ENCODE results near the gene IGFLR1. TPM values are rescaled to one million over a fixed set of nuclear protein-coding genes. Genes with fewer than 3 reads are reported as not detected.

Gene IGFLR1
- total RNA-seq, 1 donor from 2014 or later: 3.8 TPM

DNA sequence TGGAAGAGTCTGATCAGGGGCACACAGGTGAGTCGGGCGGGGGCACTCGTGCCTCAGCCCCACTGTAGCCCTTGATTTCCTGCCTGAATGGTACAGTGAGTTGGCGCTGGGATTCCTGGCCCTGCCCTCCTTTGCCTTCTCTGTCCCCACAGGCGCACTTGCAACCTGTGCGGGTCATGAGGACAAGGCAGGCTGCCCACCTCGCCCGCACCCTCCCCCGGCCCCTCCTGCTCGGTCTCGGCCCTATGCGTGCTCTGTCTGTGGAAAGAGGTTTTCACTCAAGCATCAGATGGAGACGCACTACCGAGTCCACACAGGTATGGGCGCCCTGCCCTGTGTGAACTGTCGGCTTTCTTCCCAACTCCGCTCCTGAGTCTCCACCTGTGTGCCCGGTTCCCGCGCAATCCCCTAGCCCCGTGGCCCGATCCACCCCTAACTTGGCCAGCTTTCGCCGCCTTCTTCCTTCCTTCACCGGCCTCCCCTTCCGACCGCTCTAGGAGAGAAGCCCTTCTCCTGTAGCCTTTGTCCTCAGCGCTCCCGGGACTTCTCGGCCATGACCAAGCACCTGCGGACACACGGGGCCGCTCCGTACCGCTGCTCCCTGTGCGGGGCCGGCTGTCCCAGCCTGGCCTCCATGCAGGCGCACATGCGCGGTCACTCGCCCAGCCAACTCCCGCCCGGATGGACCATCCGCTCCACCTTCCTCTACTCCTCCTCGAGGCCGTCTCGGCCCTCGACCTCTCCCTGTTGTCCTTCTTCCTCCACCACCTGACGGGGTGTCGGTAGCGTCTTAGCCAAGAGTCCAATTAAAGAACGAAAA, 26.1 kb downstream of the IGFLR1 start:
- H3K27me3 Mint-ChIP-seq: no peaks in the 10 kb centered on the region
- H3K4me3 Mint-ChIP-seq: peak overlapping the region; percentile 93
- peaks cover 13% of the 10 kb centered on the region for H3K4me1 Mint-ChIP-seq (ENCODE audit: unreplicated experiment)
- no peaks in the 10 kb centered on the region for H3K9me3 Mint-ChIP-seq
- H3K36me3 Mint-ChIP-seq: no peaks in the 10 kb centered on the region
- H3K27ac Mint-ChIP-seq: peak overlapping the region; percentile 86
- TF ChIP-seq, protein P1, sequence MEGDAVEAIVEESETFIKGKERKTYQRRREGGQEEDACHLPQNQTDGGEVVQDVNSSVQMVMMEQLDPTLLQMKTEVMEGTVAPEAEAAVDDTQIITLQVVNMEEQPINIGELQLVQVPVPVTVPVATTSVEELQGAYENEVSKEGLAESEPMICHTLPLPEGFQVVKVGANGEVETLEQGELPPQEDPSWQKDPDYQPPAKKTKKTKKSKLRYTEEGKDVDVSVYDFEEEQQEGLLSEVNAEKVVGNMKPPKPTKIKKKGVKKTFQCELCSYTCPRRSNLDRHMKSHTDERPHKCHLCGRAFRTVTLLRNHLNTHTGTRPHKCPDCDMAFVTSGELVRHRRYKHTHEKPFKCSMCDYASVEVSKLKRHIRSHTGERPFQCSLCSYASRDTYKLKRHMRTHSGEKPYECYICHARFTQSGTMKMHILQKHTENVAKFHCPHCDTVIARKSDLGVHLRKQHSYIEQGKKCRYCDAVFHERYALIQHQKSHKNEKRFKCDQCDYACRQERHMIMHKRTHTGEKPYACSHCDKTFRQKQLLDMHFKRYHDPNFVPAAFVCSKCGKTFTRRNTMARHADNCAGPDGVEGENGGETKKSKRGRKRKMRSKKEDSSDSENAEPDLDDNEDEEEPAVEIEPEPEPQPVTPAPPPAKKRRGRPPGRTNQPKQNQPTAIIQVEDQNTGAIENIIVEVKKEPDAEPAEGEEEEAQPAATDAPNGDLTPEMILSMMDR (conservative IDR thresholded peaks at IDR 0.05): no peak
- no peak for DNase-seq (ENCODE audit: extremely low spot score, unreplicated experiment)

DNA sequence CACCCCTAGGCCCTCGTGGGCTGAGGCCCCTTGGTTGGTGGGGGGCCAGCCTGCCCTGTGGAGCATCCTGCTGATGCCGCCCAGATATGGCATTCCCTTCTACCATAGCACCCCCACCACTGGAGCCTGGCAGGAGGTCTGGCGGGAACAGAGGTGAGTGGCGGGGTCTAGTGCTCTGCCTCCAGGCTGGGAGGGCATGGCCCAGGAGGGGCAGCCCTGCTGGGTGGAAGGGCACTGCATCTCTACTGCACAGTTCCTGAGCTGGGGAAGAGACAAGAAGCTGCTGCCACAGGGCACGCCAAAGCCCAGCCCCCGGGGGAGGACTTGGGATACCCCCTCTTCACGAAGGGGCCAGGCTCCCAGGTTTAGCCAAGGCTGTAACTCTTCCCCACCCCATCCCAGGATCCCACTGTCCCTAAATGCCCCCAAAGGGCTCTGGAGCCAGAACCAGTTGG, 26.9 kb downstream of the IGFLR1 start:
- H3K36me3 Mint-ChIP-seq: no peaks in the 10 kb centered on the region
- peaks cover 13% of the 10 kb centered on the region for H3K4me1 Mint-ChIP-seq (ENCODE audit: unreplicated experiment)
- peak overlapping the region; percentile 93 for H3K4me3 Mint-ChIP-seq
- no peaks in the 10 kb centered on the region for H3K9me3 Mint-ChIP-seq
- TF ChIP-seq, protein P1 (conservative IDR thresholded peaks at IDR 0.05): no peak
- DNase-seq (ENCODE audit: extremely low spot score, unreplicated experiment): no peak
- no peak overlapping the region for H3K27ac Mint-ChIP-seq
- no peaks in the 10 kb centered on the region for H3K27me3 Mint-ChIP-seq

DNA sequence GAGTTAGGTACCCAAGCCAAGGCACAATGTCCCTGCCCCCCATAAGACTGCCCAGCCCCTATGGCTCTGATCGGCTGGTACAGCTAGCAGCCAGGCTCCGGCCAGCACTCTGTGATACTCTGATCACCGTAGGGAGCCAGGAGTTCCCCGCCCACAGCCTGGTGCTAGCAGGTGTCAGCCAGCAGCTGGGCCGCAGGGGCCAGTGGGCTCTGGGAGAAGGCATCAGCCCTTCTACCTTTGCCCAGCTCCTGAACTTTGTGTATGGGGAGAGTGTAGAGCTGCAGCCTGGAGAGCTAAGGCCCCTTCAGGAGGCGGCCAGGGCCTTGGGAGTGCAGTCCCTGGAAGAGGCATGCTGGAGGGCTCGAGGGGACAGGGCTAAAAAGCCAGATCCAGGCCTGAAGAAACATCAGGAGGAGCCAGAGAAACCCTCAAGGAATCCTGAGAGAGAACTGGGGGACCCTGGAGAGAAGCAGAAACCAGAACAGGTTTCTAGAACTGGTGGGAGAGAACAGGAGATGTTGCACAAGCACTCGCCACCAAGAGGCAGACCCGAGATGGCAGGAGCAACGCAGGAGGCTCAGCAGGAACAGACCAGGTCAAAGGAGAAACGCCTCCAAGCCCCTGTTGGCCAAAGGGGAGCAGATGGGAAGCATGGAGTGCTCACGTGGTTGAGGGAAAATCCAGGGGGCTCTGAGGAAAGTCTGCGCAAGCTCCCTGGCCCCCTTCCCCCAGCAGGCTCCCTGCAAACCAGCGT, 27.5 kb downstream of the IGFLR1 start:
- Mint-ChIP-seq H3K4me3 (peak overlapping the region; percentile 76), H3K9me3 (no peaks in the 10 kb centered on the region), H3K27me3 (no peaks in the 10 kb centered on the region), H3K4me1 (ENCODE audit: unreplicated experiment) (peaks cover 13% of the 10 kb centered on the region), H3K36me3 (no peaks in the 10 kb centered on the region), H3K27ac (peak overlapping the region; percentile 23)
- no peak for DNase-seq (ENCODE audit: extremely low spot score, unreplicated experiment)
- TF ChIP-seq, protein P1 (conservative IDR thresholded peaks at IDR 0.05): peak; percentile 28

DNA sequence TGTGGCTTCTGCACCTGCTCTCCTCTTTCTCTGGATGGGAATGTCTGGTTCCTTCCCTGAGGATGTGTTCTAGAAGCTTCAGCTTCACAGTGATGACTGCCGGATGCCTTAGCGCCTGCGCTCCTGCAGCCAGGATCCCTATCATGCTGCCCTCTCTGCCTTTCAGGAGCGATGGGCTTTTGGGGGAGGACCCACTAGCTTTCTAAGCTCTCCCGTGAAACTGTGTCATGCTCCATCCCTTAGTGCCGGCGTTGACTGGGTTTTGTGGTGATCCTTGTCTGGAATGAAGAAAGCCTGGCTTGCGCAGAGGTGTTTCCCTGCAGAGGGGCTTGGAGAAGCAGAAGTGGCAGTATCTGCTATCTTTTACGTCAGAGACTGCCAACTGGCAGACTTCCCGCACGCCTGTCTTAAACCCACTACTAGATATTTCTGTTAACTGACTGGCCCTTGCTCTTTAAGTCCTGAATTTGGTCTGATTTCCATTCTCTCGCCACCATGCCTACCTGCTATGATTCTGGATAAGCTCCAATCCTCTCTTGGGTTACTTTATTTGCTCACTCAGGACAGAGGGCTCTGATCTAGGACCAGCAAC, 28.3 kb downstream of the IGFLR1 start:
- Mint-ChIP-seq H3K36me3 (no peaks in the 10 kb centered on the region), H3K9me3 (no peaks in the 10 kb centered on the region), H3K4me1 (ENCODE audit: unreplicated experiment) (peaks cover 9% of the 10 kb centered on the region), H3K27me3 (no peaks in the 10 kb centered on the region), H3K4me3 (no peak overlapping the region), H3K27ac (no peak overlapping the region)
- DNase-seq (ENCODE audit: extremely low spot score, unreplicated experiment): no peak
- TF ChIP-seq, protein P1 (conservative IDR thresholded peaks at IDR 0.05): no peak

DNA sequence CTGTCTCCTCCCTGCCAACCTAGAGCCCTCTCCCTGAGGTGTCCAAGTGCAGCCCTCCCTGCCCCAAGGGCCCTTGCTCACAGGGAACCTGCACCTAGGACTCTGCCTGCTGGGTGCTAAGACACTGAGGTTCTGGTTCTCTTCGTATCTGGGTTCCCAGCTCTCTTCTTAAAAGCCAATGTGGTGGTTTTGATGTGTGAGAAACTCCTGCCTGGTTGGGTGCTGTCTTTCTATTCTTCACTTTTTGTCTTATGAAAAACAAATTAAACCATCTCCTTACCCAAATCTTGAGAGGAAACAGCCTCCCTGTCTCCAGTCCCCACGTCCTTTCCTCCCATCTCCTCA, 28.8 kb downstream of the IGFLR1 start:
- Mint-ChIP-seq H3K36me3 (no peaks in the 10 kb centered on the region), H3K27ac (no peak overlapping the region), H3K4me3 (no peak overlapping the region), H3K9me3 (no peaks in the 10 kb centered on the region), H3K27me3 (no peaks in the 10 kb centered on the region), H3K4me1 (ENCODE audit: unreplicated experiment) (peaks cover 9% of the 10 kb centered on the region)
- no peak for DNase-seq (ENCODE audit: extremely low spot score, unreplicated experiment)
- TF ChIP-seq, protein P1 (conservative IDR thresholded peaks at IDR 0.05): no peak

Measured in type B pancreatic cell (in vitro differentiated cells).